ENCODE results near the gene OSBPL2. TPM values are rescaled to one million over a fixed set of nuclear protein-coding genes. Genes with fewer than 3 reads are reported as not detected.

OSBPL2 gene
- total and polyA plus RNA-seq, 7 donors, result 27.0 to 36.8 (median 31.7) TPM

GRCh38 chr20:62209850-62210495 lies 28.3 kb upstream of the OSBPL2 start:
- H3K27ac ChIP-seq, result no peak overlapping the region
- no peak overlapping the region for H3K4me3 ChIP-seq
- peaks cover 6 to 51% (median 35%) of the 10 kb centered on the region in 3 donors for H3K27me3 ChIP-seq
- DNase-seq, result no peak
- no peaks in the 10 kb centered on the region for H3K4me1 ChIP-seq
- no peaks in the 10 kb centered on the region for H3K9me3 ChIP-seq
- WGBS, 2 donors, result 52 to 60% methylated on average over 17 of the region's 17 CpGs
- no peaks in the 10 kb centered on the region for H3K36me3 ChIP-seq
- no peak for TF ChIP-seq CTCF (IDR thresholded peaks at IDR 0.05)
- TF ChIP-seq EP300 (IDR thresholded peaks at IDR 0.05), result no peak
- TF ChIP-seq POLR2A (IDR thresholded peaks at IDR 0.05), result no peak
- TF ChIP-seq POLR2AphosphoS5 (IDR thresholded peaks at IDR 0.05), result no peak
- intact Hi-C loops (cut with DNase I), result no loop called here

GRCh38 chr20:62210496-62210855 lies 27.8 kb upstream of the OSBPL2 start:
- Histone ChIP-seq H3K4me3 (no peak overlapping the region), H3K27me3 (peaks cover 6 to 56% (median 40%) of the 10 kb centered on the region in 3 donors), H3K27ac (no peak overlapping the region), H3K9me3 (no peaks in the 10 kb centered on the region), H3K4me1 (no peaks in the 10 kb centered on the region), H3K36me3 (no peaks in the 10 kb centered on the region)
- no peak for DNase-seq
- 27 to 56% methylated on average over 21 of the region's 21 CpGs for WGBS, 2 donors
- intact Hi-C loops (cut with DNase I), result no loop called here
- TF ChIP-seq EP300 (IDR thresholded peaks at IDR 0.05) (no peak), POLR2A (IDR thresholded peaks at IDR 0.05) (no peak), CTCF (IDR thresholded peaks at IDR 0.05) (no peak), POLR2AphosphoS5 (IDR thresholded peaks at IDR 0.05) (no peak)

GRCh38 chr20:62211216-62211615 lies 27.1 kb upstream of the OSBPL2 start:
- no peaks in the 10 kb centered on the region for H3K36me3 ChIP-seq
- 70 to 84% methylated on average over 8 of the region's 8 CpGs for WGBS, 2 donors
- no peak overlapping the region for H3K27ac ChIP-seq
- H3K27me3 ChIP-seq, result peaks cover 9 to 63% (median 48%) of the 10 kb centered on the region in 3 donors
- H3K4me1 ChIP-seq, result no peaks in the 10 kb centered on the region
- H3K4me3 ChIP-seq, result no peak overlapping the region
- intact Hi-C loops (cut with DNase I), result no loop called here
- H3K9me3 ChIP-seq, result no peaks in the 10 kb centered on the region
- TF ChIP-seq POLR2AphosphoS5 (IDR thresholded peaks at IDR 0.05) (no peak), CTCF (IDR thresholded peaks at IDR 0.05) (no peak), POLR2A (IDR thresholded peaks at IDR 0.05) (no peak), EP300 (IDR thresholded peaks at IDR 0.05) (no peak)
- DNase-seq, result no peak

- DNase-seq, result no peak
- Histone ChIP-seq H3K4me1 (no peaks in the 10 kb centered on the region), H3K9me3 (no peaks in the 10 kb centered on the region), H3K36me3 (no peaks in the 10 kb centered on the region), H3K4me3 (no peak overlapping the region), H3K27me3 (peaks cover 9 to 69% (median 53%) of the 10 kb centered on the region in 3 donors), H3K27ac (no peak overlapping the region)
- 67 to 74% methylated on average over 9 of the region's 9 CpGs for WGBS, 2 donors
- intact Hi-C loops (cut with DNase I), result no loop called here
- TF ChIP-seq EP300 (IDR thresholded peaks at IDR 0.05) (no peak), POLR2A (IDR thresholded peaks at IDR 0.05) (no peak), CTCF (IDR thresholded peaks at IDR 0.05) (no peak), POLR2AphosphoS5 (IDR thresholded peaks at IDR 0.05) (no peak)
Measured at GRCh38 chr20:62211769-62212288, 26.5 kb upstream of the OSBPL2 start.
